Anterior cingulate cortex (tissue), 58 donors: Measurements from ENCODE around the gene GRSF1.

Source experiments
- DNase-seq, 58 donors: peaks; one replicate each; lab custom pipeline; 2025; lab: John Stamatoyannopoulos, UW

The GRSF1 gene

GRCh38 chr4:70768301-70768948 is 71.3 kb downstream of the GRSF1 start:
- no peak for DNase-seq
